ENCODE data around the gene MSI2.

MSI2 gene

GRCh38 chr17:57653279-57653678, 397.0 kb downstream of the MSI2 start:
- H3K9me3 ChIP-seq (ENCODE audit: insufficient read depth, low read depth, low read length) = no peaks in the 10 kb centered on the region
- H3K4me2 ChIP-seq (ENCODE audit: low read depth, low read length, poor library complexity, severe bottlenecking) = no peak overlapping the region
- peaks cover 92% of the 10 kb centered on the region; the same call in 1 of the 2 replicates for H3K36me3 ChIP-seq (ENCODE audit: insufficient read depth, low read length)
- H3K27me3 ChIP-seq (ENCODE audit: insufficient read depth, low read length, poor library complexity, severe bottlenecking) = no peaks in the 10 kb centered on the region
- H3K9ac ChIP-seq (ENCODE audit: low read depth, low read length, poor library complexity, severe bottlenecking) = no peak overlapping the region
- no peak overlapping the region for H3K4me3 ChIP-seq (ENCODE audit: low read length, poor library complexity, severe bottlenecking)
- H3F3A ChIP-seq (ENCODE audit: low read depth) = no peaks in the 10 kb centered on the region
- no peaks in the 10 kb centered on the region for H3K9me2 ChIP-seq (replicated peaks; ENCODE audit: low read depth, low read length)
- TF ChIP-seq CTCF (conservative IDR thresholded peaks at IDR 0.05; ENCODE audit: low read length) = no peak
- TF ChIP-seq EZH2phosphoT487 (IDR thresholded peaks at IDR 0.05; ENCODE audit: borderline replicate concordance) = no peak
- H3K4me1 ChIP-seq (ENCODE audit: insufficient read depth, low read length, poor library complexity, severe bottlenecking) = no peaks in the 10 kb centered on the region
- H2AFZ ChIP-seq (ENCODE audit: low read length) = no peak overlapping the region
- H3K79me2 ChIP-seq (ENCODE audit: insufficient read depth, low read length) = no peaks in the 10 kb centered on the region
- no peaks in the 10 kb centered on the region for H4K20me1 ChIP-seq (ENCODE audit: insufficient read depth, low read length, poor library complexity, severe bottlenecking)

- TF ChIP-seq EZH2phosphoT487 (IDR thresholded peaks at IDR 0.05; ENCODE audit: borderline replicate concordance) (no peak), CTCF (conservative IDR thresholded peaks at IDR 0.05; ENCODE audit: low read length) (no peak)
Measured at GRCh38 chr17:57654040-57654775, 397.9 kb downstream of the MSI2 start.

GRCh38 chr17:57655553-57655952, 399.2 kb downstream of the MSI2 start:
- Histone ChIP-seq H3K4me2 (ENCODE audit: low read depth, low read length, poor library complexity, severe bottlenecking) (no peak overlapping the region), H3K4me1 (ENCODE audit: insufficient read depth, low read length, poor library complexity, severe bottlenecking) (no peaks in the 10 kb centered on the region), H3K4me3 (ENCODE audit: low read length, poor library complexity, severe bottlenecking) (no peak overlapping the region)

More at GRCh38 chr17:57654040-57654775, 397.9 kb downstream of the MSI2 start:
- no peak overlapping the region for H2AFZ ChIP-seq (ENCODE audit: low read length)
- peaks cover 92% of the 10 kb centered on the region; the same call in 1 of the 2 replicates for H3K36me3 ChIP-seq (ENCODE audit: insufficient read depth, low read length)
- no peaks in the 10 kb centered on the region for H3K27me3 ChIP-seq (ENCODE audit: insufficient read depth, low read length, poor library complexity, severe bottlenecking)
- no peaks in the 10 kb centered on the region for H3K9me3 ChIP-seq (ENCODE audit: insufficient read depth, low read depth, low read length)
- H3K4me1 ChIP-seq (ENCODE audit: insufficient read depth, low read length, poor library complexity, severe bottlenecking) = no peaks in the 10 kb centered on the region
- H4K20me1 ChIP-seq (ENCODE audit: insufficient read depth, low read length, poor library complexity, severe bottlenecking) = no peaks in the 10 kb centered on the region
- no peak overlapping the region for H3K9ac ChIP-seq (ENCODE audit: low read depth, low read length, poor library complexity, severe bottlenecking)
- H3K79me2 ChIP-seq (ENCODE audit: insufficient read depth, low read length) = no peaks in the 10 kb centered on the region
- H3K9me2 ChIP-seq (replicated peaks; ENCODE audit: low read depth, low read length) = no peaks in the 10 kb centered on the region
- no peak overlapping the region for H3K4me2 ChIP-seq (ENCODE audit: low read depth, low read length, poor library complexity, severe bottlenecking)
- H3F3A ChIP-seq (ENCODE audit: low read depth) = no peaks in the 10 kb centered on the region
- H3K4me3 ChIP-seq (ENCODE audit: low read length, poor library complexity, severe bottlenecking) = no peak overlapping the region

More at GRCh38 chr17:57655553-57655952, 399.2 kb downstream of the MSI2 start:
- Histone ChIP-seq H2AFZ (ENCODE audit: low read length) (no peak overlapping the region), H3K9me3 (ENCODE audit: insufficient read depth, low read depth, low read length) (no peaks in the 10 kb centered on the region), H4K20me1 (ENCODE audit: insufficient read depth, low read length, poor library complexity, severe bottlenecking) (no peaks in the 10 kb centered on the region), H3K9ac (ENCODE audit: low read depth, low read length, poor library complexity, severe bottlenecking) (no peak overlapping the region), H3F3A (ENCODE audit: low read depth) (no peaks in the 10 kb centered on the region), H3K36me3 (ENCODE audit: insufficient read depth, low read length) (peaks cover 90% of the 10 kb centered on the region; the same call in 1 of the 2 replicates), H3K9me2 (replicated peaks; ENCODE audit: low read depth, low read length) (no peaks in the 10 kb centered on the region), H3K27me3 (ENCODE audit: insufficient read depth, low read length, poor library complexity, severe bottlenecking) (no peaks in the 10 kb centered on the region), H3K79me2 (ENCODE audit: insufficient read depth, low read length) (no peaks in the 10 kb centered on the region)
- TF ChIP-seq CTCF (conservative IDR thresholded peaks at IDR 0.05; ENCODE audit: low read length) = no peak
- no peak for TF ChIP-seq EZH2phosphoT487 (IDR thresholded peaks at IDR 0.05; ENCODE audit: borderline replicate concordance)
